Activated CD4-positive, alpha-beta T cell treated with anti-CD3 and anti-CD28 coated beads for 36 hours (primary cell): Measurements from ENCODE around the gene B4GALT1. TPM values are rescaled to one million over a fixed set of nuclear protein-coding genes. Genes with fewer than 3 reads are reported as not detected.

Experiments
- ATAC-seq: fragments of 200-7000 bp; cut with Tn5 transposase; one replicate; pipeline ENCODE4 v1.10.0; 2021; ENCODE audit warnings: mild to moderate bottlenecking, moderate library complexity
- CTCF ChIA-PET: fragments of 350-600 bp; sonication (Branson Sonifier 250); formaldehyde crosslinking; loops from one replicate; lab custom pipeline; 2021; ENCODE audit warnings: antibody characterized with exemption; lab: Charles Lee
- POLR2A ChIA-PET: fragments of 350-600 bp; sonication (Branson Sonifier 250); formaldehyde crosslinking; loops from one replicate; lab custom pipeline; 2021; ENCODE audit warnings: antibody characterized with exemption, inconsistent platforms; lab: Charles Lee
- DNase-seq: peaks from one replicate; pipeline ENCODE4 v3.0.0-alpha.2; 2020
- H3K27ac Mint-ChIP-seq: one replicate; pipeline ENCODE4 v1.8.0; 2021; ENCODE audit warnings: mixed read lengths
- H3K27me3 Mint-ChIP-seq: one replicate; pipeline ENCODE4 v1.8.0; 2021; ENCODE audit warnings: mixed read lengths
- H3K36me3 Mint-ChIP-seq: one replicate; pipeline ENCODE4 v1.8.0; 2021; ENCODE audit warnings: low read depth, mixed read lengths
- H3K4me1 Mint-ChIP-seq: one replicate; pipeline ENCODE4 v1.8.0; 2021; ENCODE audit warnings: mixed read lengths
- H3K4me3 Mint-ChIP-seq: one replicate; pipeline ENCODE4 v1.8.0; 2021; ENCODE audit warnings: mild to moderate bottlenecking, moderate library complexity, mixed read lengths
- H3K9me3 Mint-ChIP-seq: one replicate; pipeline ENCODE4 v1.8.0; 2021; ENCODE audit warnings: low read depth, mixed read lengths
- intact Hi-C, 2 experiments: fragments of 100-400 bp; cut with DNase I in 1 of 2; cut with micrococcal nuclease in 1 of 2; formaldehyde crosslinking; loops; one replicate each; pipeline versions ENCODE4 v1.14.2 to v1.15.1; 2022 to 2024; cut with DNase I, micrococcal nuclease
- total RNA-seq, 2 experiments: library from RNA; stranded (reverse); gene quantifications; one replicate each; pipeline ENCODE4 v1.2.3, GENCODE V29; 2021

The B4GALT1 gene
- total RNA-seq, 2 experiments from 2014 or later, result 44.5 to 47.1 TPM

DNA sequence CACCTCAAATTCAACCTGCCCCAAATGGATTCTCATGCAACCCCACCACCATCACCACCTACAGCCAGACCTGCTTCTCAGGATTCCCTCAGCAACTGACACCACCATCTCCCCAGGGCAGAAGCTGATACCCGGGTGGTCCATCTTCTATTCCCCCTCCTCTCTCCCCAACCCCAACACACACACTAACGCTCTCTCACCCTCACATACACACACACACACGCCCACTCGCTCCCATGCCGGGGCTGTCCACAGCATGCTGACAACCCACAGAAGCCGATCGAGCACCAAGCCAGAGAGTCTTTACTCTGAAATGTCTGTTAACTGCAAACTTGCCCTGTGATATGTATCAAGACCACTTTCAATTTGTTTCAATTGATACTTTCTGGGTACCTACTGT is 28.4 kb downstream of the B4GALT1 start:
- H3K27me3 Mint-ChIP-seq, result no peaks in the 10 kb centered on the region
- intact Hi-C loops, result no loop called here
- H3K9me3 Mint-ChIP-seq, result no peaks in the 10 kb centered on the region
- H3K36me3 Mint-ChIP-seq, result peaks cover 6% of the 10 kb centered on the region
- CTCF ChIA-PET, result interaction anchor here (1.2 to 2.2 kb wide), 2 partner anchors 9 to 87 kb away, joined by 5 to 15 read pairs; no protein-coding TSS in a partner anchor
- no peak overlapping the region for H3K4me3 Mint-ChIP-seq
- peaks cover 73% of the 10 kb centered on the region for H3K4me1 Mint-ChIP-seq
- peak overlapping the region; percentile 8 for H3K27ac Mint-ChIP-seq
- DNase-seq, result no peak
- POLR2A ChIA-PET, result no interaction called here
- ATAC-seq, result no peak

DNA sequence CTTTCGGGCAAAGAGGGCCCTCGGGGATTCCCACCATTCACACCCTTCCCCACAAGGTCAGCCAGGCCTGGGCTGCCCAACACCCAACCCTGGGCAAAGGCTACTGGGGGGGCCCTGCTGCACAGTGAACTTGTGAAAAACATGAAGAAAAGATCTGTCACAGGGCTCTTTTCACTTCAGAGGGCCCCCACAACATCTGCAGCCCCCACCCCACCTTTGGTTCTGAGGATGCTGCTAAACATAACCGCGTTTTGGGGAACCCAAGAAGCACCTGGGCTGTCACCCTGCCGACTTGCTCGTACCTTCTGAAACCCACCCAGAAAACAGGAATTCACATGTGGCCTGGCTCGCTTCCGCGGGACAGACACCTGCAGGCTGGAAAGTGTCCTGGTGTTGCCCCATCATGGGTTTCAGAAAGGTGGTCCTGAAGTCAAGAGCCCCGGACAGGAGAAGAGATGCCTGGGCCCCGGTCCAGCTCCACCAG is 29.3 kb downstream of the B4GALT1 start:
- intact Hi-C loops, result no loop called here
- Mint-ChIP-seq H3K4me3 (no peak overlapping the region), H3K27ac (peak overlapping the region; percentile 3), H3K36me3 (peaks cover 9% of the 10 kb centered on the region), H3K9me3 (no peaks in the 10 kb centered on the region), H3K4me1 (peaks cover 66% of the 10 kb centered on the region), H3K27me3 (no peaks in the 10 kb centered on the region)
- ChIA-PET POLR2A (interaction anchor here (0.5 kb wide), 1 partner anchor 23 kb away, joined by 5 read pairs; no protein-coding TSS in a partner anchor), CTCF (interaction anchor here (1.1 kb wide), 1 partner anchor 20 kb away, joined by 3 read pairs; no protein-coding TSS in a partner anchor)
- no peak for ATAC-seq
- no peak for DNase-seq

DNA sequence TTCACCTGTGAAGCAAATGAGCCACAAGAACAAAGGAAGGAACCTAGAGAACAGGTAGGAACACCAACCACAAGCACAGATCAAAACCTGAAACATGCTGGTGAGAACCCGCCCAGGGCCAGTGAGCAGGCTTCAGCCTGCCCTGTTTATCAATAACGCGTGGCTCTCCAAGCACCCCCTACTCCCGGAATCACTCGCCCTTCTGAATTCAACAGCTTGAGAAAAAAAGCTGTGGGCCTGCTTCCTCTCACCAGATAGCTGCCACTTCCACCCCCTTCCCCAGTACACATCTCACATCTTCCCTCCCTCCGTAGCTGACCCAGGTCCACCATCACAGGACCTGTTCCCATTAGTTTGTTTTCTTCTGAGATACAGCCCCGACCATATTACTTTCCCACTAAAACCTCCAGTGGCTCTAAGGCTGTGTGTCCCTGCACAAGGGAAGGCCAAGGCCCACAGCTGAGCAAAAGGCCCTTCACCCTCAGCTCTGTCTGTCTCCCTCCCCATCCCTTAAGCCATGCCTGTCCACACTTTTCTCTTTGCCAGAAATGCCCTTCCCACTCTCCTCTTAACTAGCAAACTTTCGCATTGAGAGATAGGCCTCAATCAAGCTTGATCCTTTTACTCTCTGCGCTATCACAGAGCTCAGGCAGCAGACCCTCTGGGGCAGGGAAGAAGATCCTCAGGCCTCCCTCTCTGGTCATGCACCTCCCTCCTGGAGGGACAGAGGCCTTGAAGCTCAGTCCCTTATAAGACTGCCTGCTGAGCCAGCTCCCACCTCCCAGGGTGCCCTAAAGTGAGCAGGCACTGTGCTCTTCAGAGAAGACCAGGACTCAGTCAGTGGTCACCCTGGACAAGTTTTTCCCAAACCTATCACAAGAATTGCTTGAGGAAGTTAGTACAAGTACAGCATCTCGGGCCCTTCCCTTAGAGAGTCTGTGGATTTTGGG is 30.1 kb downstream of the B4GALT1 start:
- POLR2A ChIA-PET, result interaction anchor here (0.5 kb wide), 1 partner anchor 23 kb away, joined by 5 read pairs; no protein-coding TSS in a partner anchor

DNA sequence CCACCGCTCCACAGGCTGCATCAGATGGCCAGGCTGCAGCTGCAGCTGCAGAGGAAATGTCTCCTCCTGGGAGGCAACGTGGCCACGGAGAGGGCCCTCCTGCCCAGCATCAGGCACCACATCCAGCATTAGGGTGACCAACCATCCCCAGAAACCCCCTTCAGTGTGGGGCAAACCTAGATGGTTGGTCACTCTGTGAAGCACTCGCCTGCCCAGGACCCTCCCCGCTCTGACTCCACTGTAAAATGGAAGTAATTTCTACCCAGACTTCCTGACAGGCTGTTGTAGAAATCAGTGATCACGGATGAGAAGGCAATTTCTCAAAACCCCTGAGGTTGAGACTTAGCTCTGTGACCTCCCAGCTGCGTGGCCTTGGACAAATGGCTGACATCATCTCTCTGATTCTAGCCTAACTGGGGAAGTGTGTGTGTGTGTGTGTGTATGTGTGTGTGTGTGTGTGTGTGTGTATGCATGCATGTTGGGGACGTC is 31.6 kb downstream of the B4GALT1 start:
- peak overlapping the region; percentile 4 for H3K27ac Mint-ChIP-seq
- H3K4me1 Mint-ChIP-seq, result peaks cover 65% of the 10 kb centered on the region
- no peaks in the 10 kb centered on the region for H3K9me3 Mint-ChIP-seq

More for the DNA sequence above, 30.1 kb downstream of the B4GALT1 start:
- H3K9me3 Mint-ChIP-seq, result no peaks in the 10 kb centered on the region
- intact Hi-C loops, result no loop called here
- H3K36me3 Mint-ChIP-seq, result peaks cover 14% of the 10 kb centered on the region
- no peak overlapping the region for H3K4me3 Mint-ChIP-seq
- H3K4me1 Mint-ChIP-seq, result peaks cover 66% of the 10 kb centered on the region
- H3K27me3 Mint-ChIP-seq, result no peaks in the 10 kb centered on the region
- CTCF ChIA-PET, result interaction anchor here (0.7 to 1.7 kb wide), 6 partner anchors 21 to 89 kb away, joined by 3 to 4 read pairs (median 3); no protein-coding TSS in a partner anchor
- ATAC-seq (no peak), DNase-seq (no peak)
- H3K27ac Mint-ChIP-seq, result peak overlapping the region; percentile 3

DNA sequence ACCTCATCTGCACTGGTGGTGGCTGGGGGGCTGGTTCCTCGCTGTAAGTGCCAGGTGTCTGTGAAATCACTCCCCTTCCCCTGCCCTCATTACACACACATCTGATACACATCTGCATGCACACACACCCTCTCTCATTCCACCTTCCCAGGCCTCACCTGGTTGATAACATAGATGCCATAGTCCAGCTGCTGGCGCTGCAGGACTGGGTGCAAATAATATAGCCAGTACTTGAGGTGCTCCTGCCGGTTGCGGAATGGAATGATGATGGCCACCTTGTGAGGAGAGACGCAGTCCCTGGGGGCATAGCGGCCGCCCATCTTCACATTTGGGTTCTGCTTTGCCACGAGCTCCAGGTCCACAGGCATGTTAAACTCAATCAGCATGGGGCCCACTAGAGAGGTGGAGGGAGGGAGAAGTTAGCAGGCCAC is 32.1 kb downstream of the B4GALT1 start:
- intact Hi-C loops, result no loop called here
- DNase-seq, result no peak
- Mint-ChIP-seq H3K4me3 (no peak overlapping the region), H3K27ac (no peak overlapping the region), H3K9me3 (no peaks in the 10 kb centered on the region), H3K27me3 (no peaks in the 10 kb centered on the region), H3K4me1 (peaks cover 66% of the 10 kb centered on the region), H3K36me3 (peaks cover 22% of the 10 kb centered on the region)
- ChIA-PET POLR2A (no interaction called here), CTCF (interaction anchor here (1.0 to 1.2 kb wide), 2 partner anchors 36 to 91 kb away, joined by 3 read pairs; no protein-coding TSS in a partner anchor)
- no peak for ATAC-seq

More for the DNA sequence above, 31.6 kb downstream of the B4GALT1 start:
- POLR2A ChIA-PET, result no interaction called here
- Mint-ChIP-seq H3K36me3 (peaks cover 22% of the 10 kb centered on the region), H3K4me3 (no peak overlapping the region), H3K27me3 (no peaks in the 10 kb centered on the region)
- ATAC-seq (no peak), DNase-seq (no peak)
- intact Hi-C loops, result no loop called here
- CTCF ChIA-PET, result interaction anchor here (1.0 to 1.2 kb wide), 2 partner anchors 36 to 91 kb away, joined by 3 read pairs; no protein-coding TSS in a partner anchor

DNA sequence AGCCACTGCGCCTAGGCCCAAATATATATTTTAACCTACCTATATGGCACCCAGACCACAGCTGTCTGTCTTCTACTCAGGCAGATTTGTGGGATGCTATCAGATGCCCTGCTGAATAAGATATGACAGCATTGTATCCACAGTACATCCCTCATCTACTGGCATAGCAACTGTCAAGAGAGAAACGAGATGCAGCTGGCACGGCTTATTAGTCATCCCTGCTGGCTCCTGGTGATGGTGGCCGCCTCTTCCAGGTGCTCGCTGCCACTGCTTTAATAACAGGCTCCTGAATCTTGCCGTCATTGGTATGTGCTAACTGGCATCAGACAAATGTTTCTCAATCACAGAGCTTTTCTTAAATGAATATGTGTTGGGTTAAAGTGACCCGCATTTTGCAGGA is 34.0 kb downstream of the B4GALT1 start:
- H3K36me3 Mint-ChIP-seq, result peaks cover 35% of the 10 kb centered on the region
- H3K4me1 Mint-ChIP-seq, result peaks cover 52% of the 10 kb centered on the region
- DNase-seq, result no peak
- no peaks in the 10 kb centered on the region for H3K27me3 Mint-ChIP-seq
- POLR2A ChIA-PET, result no interaction called here
- no peak overlapping the region for H3K27ac Mint-ChIP-seq
- ATAC-seq, result no peak
- intact Hi-C loops, result loop anchor here in 1 of 2 experiments (5.0 kb wide), 1 partner anchor 34 kb away; the partner anchor contains the start of gene B4GALT1
- no peak overlapping the region for H3K4me3 Mint-ChIP-seq
- CTCF ChIA-PET, result no interaction called here
- no peaks in the 10 kb centered on the region for H3K9me3 Mint-ChIP-seq

DNA sequence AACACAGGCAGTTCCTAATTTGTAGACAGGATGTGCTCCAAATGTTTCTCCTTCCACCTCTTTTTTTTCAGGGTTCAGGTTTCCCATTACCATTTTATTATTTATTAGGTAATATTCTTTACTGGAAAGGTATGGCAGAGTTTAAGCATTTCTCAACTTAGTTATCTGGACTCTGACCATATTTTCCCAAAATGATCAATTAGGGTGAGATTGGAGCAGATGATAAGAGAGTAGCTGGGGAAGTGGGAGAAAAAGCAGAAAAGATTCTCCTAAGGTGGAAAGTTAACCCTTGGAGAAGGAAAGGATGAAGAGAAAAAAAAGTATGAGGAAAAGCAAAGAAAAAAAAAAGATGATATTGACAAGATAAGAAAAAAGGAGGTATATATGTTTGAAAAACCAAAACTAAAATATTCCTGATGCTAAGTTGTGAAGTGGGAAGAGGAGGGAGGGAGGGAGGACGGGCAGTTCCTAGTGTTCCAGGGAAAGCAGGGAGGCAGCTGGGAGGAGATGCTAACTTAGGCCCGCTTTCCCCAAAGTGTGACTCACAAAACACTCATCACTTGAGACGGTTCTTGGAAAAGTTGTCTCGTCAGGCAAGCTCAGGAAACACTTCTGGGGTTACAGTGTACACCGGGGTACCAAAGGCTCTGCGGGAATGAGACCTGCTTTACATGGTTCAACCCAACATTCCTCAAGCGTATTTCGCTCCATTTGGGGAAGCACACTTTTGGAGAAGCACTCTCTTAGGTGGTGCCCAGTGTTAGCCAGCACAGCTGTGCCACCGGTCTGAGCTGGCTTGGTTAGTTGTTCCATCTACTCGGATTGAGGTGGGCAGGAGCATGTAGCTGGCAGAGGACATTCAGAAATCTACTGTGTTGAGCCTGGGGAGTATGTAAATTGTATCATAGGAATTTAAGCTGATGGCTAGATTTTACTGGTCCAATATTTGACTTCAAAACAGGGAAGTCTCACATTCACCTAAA is 35.1 kb downstream of the B4GALT1 start:
- H3K27ac Mint-ChIP-seq, result no peak overlapping the region
- H3K4me3 Mint-ChIP-seq, result no peak overlapping the region
- no peaks in the 10 kb centered on the region for H3K9me3 Mint-ChIP-seq
- intact Hi-C loops, result loop anchor here (2.0 to 5.0 kb wide), 2 partner anchors 35 kb away; partner anchors contain the start of gene B4GALT1 (in 2 of the 2)
- DNase-seq, result no peak
- CTCF ChIA-PET, result interaction anchor here (0.6 kb wide), 2 partner anchors 24 to 39 kb away, joined by 3 read pairs; no protein-coding TSS in a partner anchor
- H3K36me3 Mint-ChIP-seq, result peaks cover 46% of the 10 kb centered on the region
- POLR2A ChIA-PET, result no interaction called here
- H3K27me3 Mint-ChIP-seq, result no peaks in the 10 kb centered on the region
- no peak for ATAC-seq
- H3K4me1 Mint-ChIP-seq, result peaks cover 41% of the 10 kb centered on the region

DNA sequence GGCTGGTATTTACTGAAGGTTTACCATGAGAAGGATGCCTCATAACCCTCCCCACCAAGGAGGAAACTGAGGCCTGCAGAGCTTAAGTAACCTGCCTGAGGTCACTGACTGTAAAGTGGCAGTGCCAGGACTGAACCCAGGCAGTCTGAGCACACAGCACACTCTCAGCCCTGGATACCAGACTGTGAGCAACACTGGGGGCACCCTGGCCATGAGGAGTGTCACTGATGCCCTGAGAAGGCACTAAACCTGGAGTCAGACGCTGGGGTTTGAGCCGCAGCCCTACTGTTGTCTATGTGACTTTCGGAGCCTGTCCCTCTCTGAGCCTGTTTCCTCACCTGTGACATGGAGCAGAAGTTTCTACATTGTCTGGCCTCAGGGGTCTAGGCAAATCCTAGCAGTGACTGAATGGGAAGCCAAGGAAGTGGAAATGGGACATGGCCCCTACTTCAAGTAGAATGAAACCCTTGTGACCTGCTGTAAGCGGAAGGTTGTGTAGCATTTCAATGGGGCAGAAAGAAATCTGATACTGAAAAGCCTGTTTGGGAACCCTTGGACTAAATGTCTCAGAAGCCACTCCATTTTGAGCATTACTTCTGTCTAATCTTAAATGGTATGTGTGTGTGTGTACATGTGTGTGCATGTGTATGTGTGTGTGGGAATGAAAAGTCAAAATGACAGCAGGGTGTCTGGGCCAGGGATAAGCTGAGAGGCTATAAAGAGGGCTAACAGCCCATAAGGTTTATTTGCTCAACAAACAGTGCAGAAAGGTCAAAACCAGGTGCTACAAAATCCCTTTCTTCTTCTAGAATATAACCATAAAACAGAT is 36.0 kb downstream of the B4GALT1 start:
- Mint-ChIP-seq H3K27me3 (no peaks in the 10 kb centered on the region), H3K4me3 (no peak overlapping the region), H3K36me3 (peaks cover 47% of the 10 kb centered on the region), H3K27ac (peak overlapping the region; percentile 85), H3K4me1 (peaks cover 35% of the 10 kb centered on the region), H3K9me3 (no peaks in the 10 kb centered on the region)
- CTCF ChIA-PET, result interaction anchor here (0.5 kb wide), 1 partner anchor 32 kb away, joined by 3 read pairs; no protein-coding TSS in a partner anchor
- peak; percentile 47 for ATAC-seq
- POLR2A ChIA-PET, result interaction anchor here (0.6 to 1.1 kb wide), 2 partner anchors 29 to 36 kb away, joined by 3 read pairs; partner anchors contain the start of gene B4GALT1
- no peak for DNase-seq
- intact Hi-C loops, result loop anchor here (2.0 to 5.0 kb wide), 2 partner anchors 36 kb away; partner anchors contain the start of gene B4GALT1 (in 2 of the 2)

DNA sequence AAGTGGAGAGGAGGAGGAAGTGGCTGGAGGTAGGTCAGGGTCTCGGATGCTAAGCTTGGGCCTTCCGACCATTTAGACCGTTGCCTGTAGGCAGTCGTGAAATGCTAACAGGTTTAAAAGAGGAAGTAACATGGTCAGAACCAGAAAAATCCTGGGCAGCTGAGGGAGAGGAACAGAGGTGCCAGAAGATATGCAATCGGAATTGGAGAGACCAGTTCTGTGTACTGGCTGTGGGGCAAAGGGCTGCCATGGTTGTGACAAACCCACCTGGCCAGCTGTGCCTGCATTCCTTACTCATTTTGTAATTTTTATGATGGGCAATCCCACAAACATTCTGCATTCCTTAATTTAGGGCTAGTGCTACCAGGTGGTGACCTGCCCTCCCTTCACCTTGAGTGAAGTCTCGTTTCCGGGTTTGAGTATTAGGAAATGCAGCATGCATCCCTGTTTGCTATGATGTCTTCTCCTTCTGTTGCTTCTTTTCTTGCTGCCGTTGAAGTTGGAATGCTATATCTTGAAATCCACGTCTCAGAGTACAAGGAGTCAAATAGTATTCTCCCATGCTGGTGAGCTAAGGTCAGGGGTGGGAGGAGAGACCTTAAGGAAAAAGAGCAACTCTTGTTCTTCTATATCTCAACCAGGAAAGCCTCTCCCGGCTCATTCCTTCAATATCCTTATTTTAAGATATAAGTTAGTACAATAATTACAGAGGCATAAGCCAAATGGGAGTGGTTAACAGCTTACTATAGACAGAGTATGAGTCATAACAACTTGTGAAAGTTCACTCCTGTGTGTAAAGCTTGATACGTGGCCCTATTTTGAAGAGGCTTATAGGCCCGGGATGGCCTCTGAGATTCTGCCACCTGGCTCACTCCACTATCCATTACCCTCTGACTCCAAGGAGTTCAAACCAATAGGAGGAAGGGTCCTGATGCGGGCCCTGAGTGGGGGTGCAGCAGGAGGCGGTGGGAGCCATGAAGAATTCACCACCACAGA is 37.0 kb downstream of the B4GALT1 start:
- ChIA-PET POLR2A (interaction anchor here (0.6 to 1.1 kb wide), 2 partner anchors 30 to 37 kb away, joined by 3 read pairs; partner anchors contain the start of gene B4GALT1), CTCF (interaction anchor here (0.5 to 1.9 kb wide), 2 partner anchors 10 to 33 kb away, joined by 3 to 15 read pairs; no protein-coding TSS in a partner anchor)
- Mint-ChIP-seq H3K27ac (peak overlapping the region; percentile 85), H3K27me3 (no peaks in the 10 kb centered on the region), H3K4me1 (peaks cover 33% of the 10 kb centered on the region), H3K36me3 (peaks cover 47% of the 10 kb centered on the region), H3K9me3 (no peaks in the 10 kb centered on the region), H3K4me3 (no peak overlapping the region)
- peak; percentile 97 for ATAC-seq
- intact Hi-C loops, result loop anchor here (2.0 to 5.0 kb wide), 2 partner anchors 37 kb away; partner anchors contain the start of gene B4GALT1 (in 2 of the 2)
- DNase-seq, result peak; percentile 43
